ENCODE results near the gene C1orf50.

C1orf50 gene

DNA sequence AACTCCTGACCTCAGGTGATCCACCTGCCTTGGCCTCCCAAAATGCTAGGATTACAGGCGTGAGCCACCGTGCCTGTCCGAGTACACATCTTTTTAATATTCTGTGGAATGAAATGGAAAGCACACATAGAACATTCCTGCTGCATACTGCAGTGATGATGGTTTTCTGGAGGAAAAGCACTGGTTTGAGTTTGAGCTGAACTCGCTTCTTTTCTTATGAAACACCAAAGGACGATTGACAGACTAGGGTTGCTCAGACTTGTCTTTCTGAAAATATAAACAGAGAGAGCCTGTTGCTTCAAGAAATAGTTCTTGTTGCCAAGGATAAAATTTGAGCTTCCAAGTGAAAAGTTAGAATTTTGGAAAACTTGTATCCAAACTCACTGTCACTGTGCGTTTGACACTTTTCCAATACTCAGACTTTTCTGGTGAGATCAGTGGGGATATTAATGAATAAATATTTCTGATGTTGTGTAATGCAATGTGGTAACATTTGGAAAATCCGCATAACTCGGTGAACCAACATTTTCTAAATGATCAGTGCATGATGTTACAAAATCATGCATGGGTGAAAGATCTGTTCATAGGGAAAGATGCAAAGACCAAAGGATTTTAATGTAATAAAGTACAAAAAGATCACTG, 34.9 kb downstream of the C1orf50 start:
- TF ChIP-seq, protein P1, sequence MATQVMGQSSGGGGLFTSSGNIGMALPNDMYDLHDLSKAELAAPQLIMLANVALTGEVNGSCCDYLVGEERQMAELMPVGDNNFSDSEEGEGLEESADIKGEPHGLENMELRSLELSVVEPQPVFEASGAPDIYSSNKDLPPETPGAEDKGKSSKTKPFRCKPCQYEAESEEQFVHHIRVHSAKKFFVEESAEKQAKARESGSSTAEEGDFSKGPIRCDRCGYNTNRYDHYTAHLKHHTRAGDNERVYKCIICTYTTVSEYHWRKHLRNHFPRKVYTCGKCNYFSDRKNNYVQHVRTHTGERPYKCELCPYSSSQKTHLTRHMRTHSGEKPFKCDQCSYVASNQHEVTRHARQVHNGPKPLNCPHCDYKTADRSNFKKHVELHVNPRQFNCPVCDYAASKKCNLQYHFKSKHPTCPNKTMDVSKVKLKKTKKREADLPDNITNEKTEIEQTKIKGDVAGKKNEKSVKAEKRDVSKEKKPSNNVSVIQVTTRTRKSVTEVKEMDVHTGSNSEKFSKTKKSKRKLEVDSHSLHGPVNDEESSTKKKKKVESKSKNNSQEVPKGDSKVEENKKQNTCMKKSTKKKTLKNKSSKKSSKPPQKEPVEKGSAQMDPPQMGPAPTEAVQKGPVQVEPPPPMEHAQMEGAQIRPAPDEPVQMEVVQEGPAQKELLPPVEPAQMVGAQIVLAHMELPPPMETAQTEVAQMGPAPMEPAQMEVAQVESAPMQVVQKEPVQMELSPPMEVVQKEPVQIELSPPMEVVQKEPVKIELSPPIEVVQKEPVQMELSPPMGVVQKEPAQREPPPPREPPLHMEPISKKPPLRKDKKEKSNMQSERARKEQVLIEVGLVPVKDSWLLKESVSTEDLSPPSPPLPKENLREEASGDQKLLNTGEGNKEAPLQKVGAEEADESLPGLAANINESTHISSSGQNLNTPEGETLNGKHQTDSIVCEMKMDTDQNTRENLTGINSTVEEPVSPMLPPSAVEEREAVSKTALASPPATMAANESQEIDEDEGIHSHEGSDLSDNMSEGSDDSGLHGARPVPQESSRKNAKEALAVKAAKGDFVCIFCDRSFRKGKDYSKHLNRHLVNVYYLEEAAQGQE (IDR thresholded peaks at IDR 0.05; ENCODE audit: insufficient read depth in 1 of 2, low read depth in 2 of 2, low read length in 2 of 2): no peak
- no peak for TF ChIP-seq SIN3A (IDR thresholded peaks at IDR 0.05; ENCODE audit: borderline replicate concordance, insufficient read depth, low read length)
- TF ChIP-seq TAF1 (IDR thresholded peaks at IDR 0.05; ENCODE audit: borderline replicate concordance, insufficient read depth, low read length): no peak
- TF ChIP-seq POLR2AphosphoS5 (IDR thresholded peaks at IDR 0.05; ENCODE audit: low read depth, low read length): no peak
- no peak for TF ChIP-seq FOXP2 (optimal IDR thresholded peaks at IDR 0.05; ENCODE audit: borderline replicate concordance, extremely low read depth, extremely low read length, insufficient read depth)

DNA sequence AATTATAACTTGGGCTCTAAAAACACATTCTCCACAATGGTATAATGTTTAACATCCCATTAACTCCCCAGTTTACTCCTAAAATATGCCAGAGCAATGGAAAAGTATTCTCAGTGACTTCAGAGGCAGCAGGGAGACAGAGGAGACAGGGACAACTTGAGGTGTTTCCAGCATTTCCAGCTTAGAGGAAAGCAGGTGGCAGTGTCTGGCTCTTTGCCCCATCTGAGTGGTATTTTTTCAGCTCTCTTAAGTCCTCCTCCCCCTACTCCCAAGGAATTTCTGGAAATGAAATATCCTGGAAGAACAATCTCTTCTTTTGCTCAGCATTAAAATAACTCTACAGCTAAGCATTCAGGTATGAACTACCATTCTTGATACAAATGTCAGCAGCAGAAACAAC, 39.1 kb downstream of the C1orf50 start:
- TF ChIP-seq FOXP2 (optimal IDR thresholded peaks at IDR 0.05; ENCODE audit: borderline replicate concordance, extremely low read depth, extremely low read length, insufficient read depth): no peak
- no peak for TF ChIP-seq TAF1 (IDR thresholded peaks at IDR 0.05; ENCODE audit: borderline replicate concordance, insufficient read depth, low read length)
- TF ChIP-seq SIN3A (IDR thresholded peaks at IDR 0.05; ENCODE audit: borderline replicate concordance, insufficient read depth, low read length): no peak
- TF ChIP-seq, protein P1 (IDR thresholded peaks at IDR 0.05; ENCODE audit: insufficient read depth in 1 of 2, low read depth in 2 of 2, low read length in 2 of 2): no peak
- TF ChIP-seq POLR2AphosphoS5 (IDR thresholded peaks at IDR 0.05; ENCODE audit: low read depth, low read length): no peak

DNA sequence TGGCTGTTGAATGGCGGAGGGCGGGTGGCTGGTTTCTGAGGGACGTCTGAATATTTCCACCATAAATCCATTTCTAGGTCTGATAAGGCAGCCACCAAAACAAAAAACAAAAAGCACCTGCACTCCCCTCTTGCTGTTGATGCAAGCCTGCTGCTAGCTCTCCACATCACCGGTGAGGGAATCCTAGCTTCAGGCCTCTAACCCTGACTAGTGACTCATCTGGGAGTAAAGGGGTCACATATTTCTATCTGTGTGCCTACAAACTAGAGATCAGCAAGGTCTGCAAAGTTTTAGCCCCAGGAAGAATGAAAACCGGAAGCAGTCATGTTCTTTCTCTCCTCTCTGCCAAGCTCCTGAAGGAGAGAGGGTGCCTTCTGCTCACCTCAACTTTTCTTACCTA, 39.5 kb downstream of the C1orf50 start:
- no peak for TF ChIP-seq FOXP2 (optimal IDR thresholded peaks at IDR 0.05; ENCODE audit: borderline replicate concordance, extremely low read depth, extremely low read length, insufficient read depth)
- TF ChIP-seq TAF1 (IDR thresholded peaks at IDR 0.05; ENCODE audit: borderline replicate concordance, insufficient read depth, low read length): no peak
- no peak for TF ChIP-seq SIN3A (IDR thresholded peaks at IDR 0.05; ENCODE audit: borderline replicate concordance, insufficient read depth, low read length)
- no peak for TF ChIP-seq POLR2AphosphoS5 (IDR thresholded peaks at IDR 0.05; ENCODE audit: low read depth, low read length)

DNA sequence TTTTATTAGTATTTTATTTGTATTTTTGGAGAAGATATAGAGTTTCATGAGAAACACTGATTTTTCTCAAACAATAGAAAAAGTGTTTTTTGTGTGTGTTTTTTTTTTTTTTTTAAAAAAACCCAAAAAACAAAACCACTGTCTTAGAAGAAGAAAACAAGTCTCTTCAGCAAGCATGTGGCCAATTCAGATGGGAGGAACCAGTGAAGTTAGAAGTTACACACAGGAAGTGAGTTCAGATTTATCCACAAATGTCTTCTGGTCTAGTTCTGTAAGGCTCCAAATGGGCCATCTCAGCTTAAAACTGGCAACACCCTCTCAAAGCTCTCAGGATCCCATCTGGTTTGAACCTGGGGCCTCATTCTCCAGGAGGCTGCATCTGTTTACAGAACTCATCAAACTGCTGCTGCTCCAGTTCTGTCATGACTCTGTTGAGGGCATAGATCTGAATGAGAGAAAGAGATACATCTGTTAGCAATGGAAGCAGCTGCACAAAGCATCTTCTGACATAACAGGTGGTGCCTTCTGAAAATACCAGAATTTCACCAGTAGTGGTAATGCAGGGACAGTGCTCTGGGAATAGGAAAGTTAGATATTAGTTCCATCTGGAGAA, 40.1 kb downstream of the C1orf50 start:
- no peak for TF ChIP-seq TAF1 (IDR thresholded peaks at IDR 0.05; ENCODE audit: borderline replicate concordance, insufficient read depth, low read length)
- TF ChIP-seq SIN3A (IDR thresholded peaks at IDR 0.05; ENCODE audit: borderline replicate concordance, insufficient read depth, low read length): no peak
- TF ChIP-seq FOXP2 (optimal IDR thresholded peaks at IDR 0.05; ENCODE audit: borderline replicate concordance, extremely low read depth, extremely low read length, insufficient read depth): no peak
- TF ChIP-seq, protein P1 (IDR thresholded peaks at IDR 0.05; ENCODE audit: insufficient read depth in 1 of 2, low read depth in 2 of 2, low read length in 2 of 2): no peak
- TF ChIP-seq POLR2AphosphoS5 (IDR thresholded peaks at IDR 0.05; ENCODE audit: low read depth, low read length): no peak

DNA sequence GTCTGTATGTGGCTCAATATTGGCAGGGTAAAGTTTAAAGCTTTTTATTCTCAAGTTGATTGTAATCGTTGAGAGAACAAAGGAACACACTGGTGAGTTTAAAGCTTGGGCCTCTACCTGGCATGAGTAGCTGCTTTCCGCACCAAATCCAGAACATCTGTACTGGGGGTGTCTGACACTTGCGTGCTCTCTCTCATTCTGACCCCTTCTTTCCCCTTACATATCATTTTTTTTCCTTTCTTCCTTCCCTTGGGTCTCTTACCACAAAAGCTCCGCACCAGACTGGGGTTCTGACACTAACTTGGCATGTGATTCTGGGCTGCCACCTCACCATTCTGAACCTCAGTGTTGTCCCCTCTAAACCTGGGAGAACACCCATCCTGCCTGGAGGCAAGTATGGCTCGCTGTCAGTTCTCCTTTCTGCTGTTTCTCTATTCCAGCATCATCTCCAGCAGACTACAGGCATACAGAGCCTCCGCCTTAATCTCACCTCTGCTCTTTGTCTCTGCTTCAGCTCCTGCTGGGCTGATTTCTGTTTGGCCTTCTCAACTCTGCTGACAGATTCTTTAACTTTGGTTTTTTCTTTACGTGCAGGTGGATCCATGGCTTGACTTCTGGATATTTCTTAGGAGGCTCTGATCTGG, 49.0 kb downstream of the C1orf50 start:
- TF ChIP-seq TAF1 (IDR thresholded peaks at IDR 0.05; ENCODE audit: borderline replicate concordance, insufficient read depth, low read length): no peak
- TF ChIP-seq, protein P1 (IDR thresholded peaks at IDR 0.05; ENCODE audit: insufficient read depth in 1 of 2, low read depth in 2 of 2, low read length in 2 of 2): no peak
- TF ChIP-seq SIN3A (IDR thresholded peaks at IDR 0.05; ENCODE audit: borderline replicate concordance, insufficient read depth, low read length): no peak

Data from PFSK-1 (cell line).